Placental epithelial cell (primary cell): ENCODE measurements around the gene CYP19A1. TPM values are rescaled to one million over a fixed set of nuclear protein-coding genes. Genes with fewer than 3 reads are reported as not detected.

ENCODE experiments used
- small RNA-seq: library from RNA; depleted of rRNA; stranded (forward); fragments of <200 nt; gene quantifications from one replicate; pipeline ENCODE3, GENCODE V24; 2012
- total RNA-seq: library from RNA; depleted of rRNA; stranded (reverse); fragments of >200 nt; gene quantifications from 2 replicates; pipeline ENCODE4 v1.2.3, GENCODE V29; 2012

CYP19A1 gene
- under 0.01 TPM in 1 of 2 replicates, not detected in the other for total RNA-seq

GRCh38 chr15:51338496-51338895, at the start of gene CYP19A1:
Gene CYP19A1 (minus strand): TSS chr15:51338596. CDS start chr15:51242912, 95,684 bp downstream.

GRCh38 chr15:51341366-51342226, 3.2 kb upstream of the CYP19A1 start, which contains the start of gene GLDN:
Gene GLDN (plus strand): TSS chr15:51341655. CDS start chr15:51341685, 30 bp downstream.

Small RNA genes lying within 50 kb of the gene (small RNA-seq; reads per million reads assigned to genes)
- not detected for gene AC020891.4
- gene MIR4713, result not detected
- not detected for gene MIR7973-1

Other genes with a start within 250 kb of the CYP19A1 start
- gene TNFAIP8L3, start 243.7 kb downstream of the CYP19A1 start, total RNA-seq, result not detected in 2 replicates
- gene GLDN, start 3.1 kb upstream of the CYP19A1 start, total RNA-seq, result not detected in 2 replicates